ENCODE measurements around the gene PLEKHG2.

The PLEKHG2 gene

GRCh38 chr19:39475748-39476147 is 63.3 kb downstream of the PLEKHG2 start:
- H3K79me2 ChIP-seq (ENCODE audit: low read length): peaks cover 1% of the 10 kb centered on the region
- no peaks in the 10 kb centered on the region for H3K9me2 ChIP-seq (replicated peaks; ENCODE audit: insufficient read depth, low read length)
- no peaks in the 10 kb centered on the region for H3K9me3 ChIP-seq (replicated peaks; ENCODE audit: insufficient read depth, low read length)
- peaks cover 5% of the 10 kb centered on the region for H3K36me3 ChIP-seq (replicated peaks; ENCODE audit: insufficient read depth, low read length)
- H4K20me1 ChIP-seq (ENCODE audit: insufficient read depth, low read length): no peaks in the 10 kb centered on the region
- 0 out of 2 replicates have a peak, but pooled peaks cover 6% of the 10 kb centered on the region for H3F3A ChIP-seq (ENCODE audit: insufficient read depth, low read length)
- H2AFZ ChIP-seq (ENCODE audit: low read length): no peak overlapping the region
- no peak for DNase-seq
- no peak for TF ChIP-seq CTCF (IDR thresholded peaks at IDR 0.05; ENCODE audit: low read length)
- TF ChIP-seq EZH2 (optimal IDR thresholded peaks at IDR 0.05; ENCODE audit: low read depth, low read length): no peak
- TF ChIP-seq EZH2phosphoT487 (IDR thresholded peaks at IDR 0.05; ENCODE audit: low read length): no peak
- no peak overlapping the region for H3K27ac ChIP-seq (ENCODE audit: low read length)
- no peaks in the 10 kb centered on the region for H3K4me1 ChIP-seq (ENCODE audit: low read length)
- no peak overlapping the region for H3K4me2 ChIP-seq (ENCODE audit: low read depth, low read length)
- H3K9ac ChIP-seq (ENCODE audit: low read length): no peak overlapping the region
- H3K27me3 ChIP-seq (replicated peaks; ENCODE audit: insufficient read depth, low read length): no peaks in the 10 kb centered on the region
- H3K4me3 ChIP-seq (ENCODE audit: low read length): no peak overlapping the region
